IMR-90 (cell line): ENCODE data around the gene TGFBR2. TPM values are rescaled to one million over a fixed set of nuclear protein-coding genes. Genes with fewer than 3 reads are reported as not detected.

ENCODE experiments used
- ATAC-seq: fragments of 200-7000 bp; cut with Tn5 transposase; 2 replicates; pipeline ENCODE4 v1.9.1; 2020; ENCODE audit warnings: low read depth, mild to moderate bottlenecking, moderate library complexity
- BruUV-seq: library from RNA; stranded (reverse); fragments of 400-500 nt; replicated peaks from 2 replicates; lab custom pipeline; 2021; lab: Mats Ljungman, UMichigan
- CTCF ChIA-PET: fragments of 300-600 bp; formaldehyde crosslinking; extraction: SDS; loops from one replicate; lab custom pipeline; 2021; ENCODE audit warnings: antibody characterized with exemption; lab: Yijun Ruan, JAX
- POLR2A ChIA-PET: fragments of 300-600 bp; sonication (Branson Sonifier 250); formaldehyde crosslinking; loops from one replicate; lab custom pipeline; 2022; ENCODE audit warnings: antibody characterized with exemption; ENCODE audit not compliant: unreplicated experiment; lab: Charles Lee
- DNase-seq: peaks from one replicate; pipeline ENCODE4 v3.0.0; 2013
- H2AFZ ChIP-seq: replicated peaks from 2 replicates; pipeline ENCODE3; 2013; ENCODE audit warnings: low read length, mild to moderate bottlenecking; ENCODE audit not compliant: poor library complexity
- H2AK5ac ChIP-seq: 2 replicates; pipeline ENCODE4 v1.6.1; 2013; ENCODE audit warnings: low read depth, low read length, inconsistent platforms
- H2AK9ac ChIP-seq: replicated peaks from 2 replicates; pipeline ENCODE3; 2013; ENCODE audit warnings: mild to moderate bottlenecking, low read depth, low read length, moderate library complexity; ENCODE audit not compliant: poor library complexity
- H2BK120ac ChIP-seq: 2 replicates; pipeline ENCODE4 v1.6.1; 2013; ENCODE audit warnings: low read depth, low read length, inconsistent platforms
- H2BK15ac ChIP-seq: 3 replicates; pipeline ENCODE4 v1.6.1; 2013; ENCODE audit warnings: low read depth, low read length, inconsistent platforms
- H2BK20ac ChIP-seq: 2 replicates; pipeline ENCODE4 v1.6.1; 2013; ENCODE audit warnings: low read depth, mild to moderate bottlenecking, inconsistent platforms, low read length, moderate library complexity
- H2BK5ac ChIP-seq: 2 replicates; pipeline ENCODE4 v1.6.1; 2013; ENCODE audit warnings: mild to moderate bottlenecking, low read depth, low read length, inconsistent platforms; ENCODE audit not compliant: poor library complexity, severe bottlenecking
- H3K14ac ChIP-seq: replicated peaks from 2 replicates; pipeline ENCODE4 v1.6.1; 2013; ENCODE audit warnings: low read depth, low read length, inconsistent platforms
- H3K18ac ChIP-seq: 2 replicates; pipeline ENCODE4 v1.6.1; 2013; ENCODE audit warnings: low read depth, low read length, control low read depth
- H3K23ac ChIP-seq: 2 replicates; pipeline ENCODE4 v1.6.1; 2013; ENCODE audit warnings: low read depth, low read length, inconsistent platforms
- H3K27ac ChIP-seq: 2 replicates; pipeline ENCODE4 v1.5.1; 2013; ENCODE audit warnings: mild to moderate bottlenecking, control low read depth, low read length; ENCODE audit not compliant: insufficient read depth
- H3K27me3 ChIP-seq: 2 replicates; pipeline ENCODE4 v1.6.1; 2013; ENCODE audit warnings: low read length; ENCODE audit not compliant: control insufficient read depth, insufficient read depth
- H3K36me3 ChIP-seq: 2 replicates; pipeline ENCODE4 v1.6.1; 2013; ENCODE audit warnings: low read length, mixed read lengths; ENCODE audit not compliant: control insufficient read depth, insufficient read depth
- H3K4ac ChIP-seq: 2 replicates; pipeline ENCODE4 v1.6.1; 2013; ENCODE audit warnings: low read depth, low read length, inconsistent platforms
- H3K4me1 ChIP-seq: 2 replicates; pipeline ENCODE4 v1.6.1; 2013; ENCODE audit warnings: low read length, mixed read lengths; ENCODE audit not compliant: control insufficient read depth, insufficient read depth
- H3K4me2 ChIP-seq: 2 replicates; pipeline ENCODE4 v1.6.1; 2013; ENCODE audit warnings: low read depth, mild to moderate bottlenecking, control low read depth, low read length, moderate library complexity
- H3K4me3 ChIP-seq: 2 replicates; pipeline ENCODE4 v1.5.1; 2013; ENCODE audit warnings: low read depth, mild to moderate bottlenecking, control low read depth, low read length, moderate library complexity; ENCODE audit not compliant: insufficient read depth
- H3K56ac ChIP-seq: 2 replicates; pipeline ENCODE4 v1.6.1; 2013; ENCODE audit warnings: low read length, inconsistent platforms; ENCODE audit not compliant: insufficient read depth; ENCODE audit errors: extremely low read depth
- H3K79me1 ChIP-seq, 2 experiments: 2 replicates each; pipeline ENCODE4 v1.6.1; 2013; ENCODE audit warnings: low read length in 2 of 2, inconsistent platforms in 1 of 2, low read depth in 1 of 2
- H3K9ac ChIP-seq: 2 replicates; pipeline ENCODE4 v1.6.1; 2013; ENCODE audit warnings: low read depth, low read length, control low read depth
- H3K9me1 ChIP-seq: 2 replicates; pipeline ENCODE4 v1.6.1; 2013; ENCODE audit warnings: low read length, inconsistent platforms; ENCODE audit not compliant: insufficient read depth
- H3K9me3 ChIP-seq: 2 replicates; pipeline ENCODE4 v1.6.1; 2013; ENCODE audit warnings: low read length; ENCODE audit not compliant: control insufficient read depth, insufficient read depth
- H4K20me1 ChIP-seq: 2 replicates; pipeline ENCODE4 v1.6.1; 2013; ENCODE audit warnings: low read length, inconsistent platforms; ENCODE audit not compliant: insufficient read depth
- H4K5ac ChIP-seq: 2 replicates; pipeline ENCODE4 v1.6.1; 2013; ENCODE audit warnings: mild to moderate bottlenecking, low read depth, low read length, control low read depth
- H4K8ac ChIP-seq, 2 experiments: 2 replicates each; pipeline ENCODE4 v1.6.1; 2013; ENCODE audit warnings: low read depth in 2 of 2, low read length in 2 of 2, control low read depth in 1 of 2, inconsistent platforms in 1 of 2
- H4K91ac ChIP-seq: 2 replicates; pipeline ENCODE4 v1.6.1; 2013; ENCODE audit warnings: low read depth, low read length, inconsistent platforms; ENCODE audit not compliant: insufficient read depth
- BHLHE40 ChIP-seq: fragments of 150-350 bp; IDR thresholded peaks from 2 replicates; pipeline ENCODE4 v1.6.1; 2016; ENCODE audit warnings: mild to moderate bottlenecking, low read depth, low read length
- CEBPB ChIP-seq: IDR thresholded peaks from 2 replicates; pipeline ENCODE4 v1.6.1; 2012; ENCODE audit warnings: low read depth, low read length, improper control_type of control experiment
- CHD1 ChIP-seq: IDR thresholded peaks from 2 replicates; pipeline ENCODE4 v1.6.1; 2012; ENCODE audit warnings: low read depth, low read length, improper control_type of control experiment
- FOS ChIP-seq: fragments of 150-350 bp; IDR thresholded peaks from 2 replicates; pipeline ENCODE4 v1.6.1; 2016; ENCODE audit warnings: low read depth, low read length
- MAFK ChIP-seq: IDR thresholded peaks from 2 replicates; pipeline ENCODE4 v1.6.1; 2012; ENCODE audit warnings: low read depth, low read length, improper control_type of control experiment
- MXI1 ChIP-seq: IDR thresholded peaks from 2 replicates; pipeline ENCODE4 v1.6.1; 2012; ENCODE audit warnings: low read depth, mild to moderate bottlenecking, low read length, moderate library complexity, borderline replicate concordance
- NFE2L2 ChIP-seq: fragments of 150-350 bp; IDR thresholded peaks from 2 replicates; pipeline ENCODE4 v1.6.1; 2016; ENCODE audit warnings: low read depth, mild to moderate bottlenecking, low read length
- POLR2A ChIP-seq: IDR thresholded peaks from 2 replicates; pipeline ENCODE4 v1.6.1; 2012; ENCODE audit warnings: mild to moderate bottlenecking, low read depth, low read length
- RAD21 ChIP-seq: IDR thresholded peaks from 2 replicates; pipeline ENCODE4 v1.6.1; 2012; ENCODE audit warnings: low read length, improper control_type of control experiment
- RCOR1 ChIP-seq: IDR thresholded peaks from 2 replicates; pipeline ENCODE4 v1.6.1; 2012; ENCODE audit warnings: mild to moderate bottlenecking, low read length, improper control_type of control experiment; ENCODE audit not compliant: insufficient replicate concordance
- RFX5 ChIP-seq: IDR thresholded peaks from 2 replicates; pipeline ENCODE4 v1.8.0; 2012; ENCODE audit warnings: low read depth, mild to moderate bottlenecking, low read length, moderate library complexity
- SMC3 ChIP-seq: fragments of 150-350 bp; IDR thresholded peaks from 2 replicates; pipeline ENCODE4 v1.6.1; 2016; ENCODE audit warnings: low read depth, mild to moderate bottlenecking, antibody characterized with exemption, low read length, moderate library complexity
- WGBS, 2 experiments: methylation state at CpG; one replicate each; pipeline versions ENCODE4 v1.1.5 to v1.1.7; 2013; ENCODE audit warnings: missing lambda C conversion rate in 2 of 2; ENCODE audit not compliant: insufficient read length in 1 of 2; ENCODE audit errors: extremely low coverage in 2 of 2; 5-methylcytosine and 5-hydroxymethylcytosine counted together
- dilution Hi-C: fragments of 300-500 bp; cut with HindIII; formaldehyde crosslinking; loops from one replicate; pipeline ENCODE4 v1.14.3; 2018; ENCODE audit warnings: low sequenced_read_pairs; ENCODE audit not compliant: unreplicated experiment
- in situ Hi-C: fragments of 300-500 bp; cut with MboI; formaldehyde crosslinking; loops from 3 replicates; pipeline ENCODE4 v1.14.3; 2019; ENCODE audit warnings: low sequenced_read_pairs, inconsistent platforms, mixed read lengths
- intact Hi-C: fragments of 100-400 bp; cut with micrococcal nuclease; formaldehyde crosslinking; loops from 2 replicates; pipeline ENCODE4 v1.10.0; 2022
- polyA plus RNA-seq, 3 experiments: library from polyadenylated mRNA; depleted of rRNA; stranded (reverse); fragments of >200 nt; gene quantifications; 2 replicates each; pipeline ENCODE4 v1.2.3, GENCODE V29; 2012; ENCODE audit warnings: low replicate concordance in 1 of 3
- total RNA-seq: library from RNA; depleted of rRNA; stranded (reverse); fragments of >200 nt; gene quantifications from 2 replicates; pipeline ENCODE4 v1.2.3, GENCODE V29; 2012
- TF ChIP-seq, protein P1 (sequence below): fragments of 150-350 bp; IDR thresholded peaks from 2 replicates; pipeline ENCODE4 v1.6.1; 2016; ENCODE audit warnings: low read depth, mild to moderate bottlenecking, low read length, moderate library complexity, borderline replicate concordance

The TGFBR2 gene
- total and polyA plus RNA-seq, 2 of the 4 experiments (the other 2 are of a cell fraction), result 63.7 to 87.5 TPM

GRCh38 chr3:30606301-30607031, at the start of gene TGFBR2 (continued):
- TF ChIP-seq, protein P1, sequence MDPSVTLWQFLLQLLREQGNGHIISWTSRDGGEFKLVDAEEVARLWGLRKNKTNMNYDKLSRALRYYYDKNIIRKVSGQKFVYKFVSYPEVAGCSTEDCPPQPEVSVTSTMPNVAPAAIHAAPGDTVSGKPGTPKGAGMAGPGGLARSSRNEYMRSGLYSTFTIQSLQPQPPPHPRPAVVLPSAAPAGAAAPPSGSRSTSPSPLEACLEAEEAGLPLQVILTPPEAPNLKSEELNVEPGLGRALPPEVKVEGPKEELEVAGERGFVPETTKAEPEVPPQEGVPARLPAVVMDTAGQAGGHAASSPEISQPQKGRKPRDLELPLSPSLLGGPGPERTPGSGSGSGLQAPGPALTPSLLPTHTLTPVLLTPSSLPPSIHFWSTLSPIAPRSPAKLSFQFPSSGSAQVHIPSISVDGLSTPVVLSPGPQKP, result no peak
- no peak for TF ChIP-seq NFE2L2

DNA sequence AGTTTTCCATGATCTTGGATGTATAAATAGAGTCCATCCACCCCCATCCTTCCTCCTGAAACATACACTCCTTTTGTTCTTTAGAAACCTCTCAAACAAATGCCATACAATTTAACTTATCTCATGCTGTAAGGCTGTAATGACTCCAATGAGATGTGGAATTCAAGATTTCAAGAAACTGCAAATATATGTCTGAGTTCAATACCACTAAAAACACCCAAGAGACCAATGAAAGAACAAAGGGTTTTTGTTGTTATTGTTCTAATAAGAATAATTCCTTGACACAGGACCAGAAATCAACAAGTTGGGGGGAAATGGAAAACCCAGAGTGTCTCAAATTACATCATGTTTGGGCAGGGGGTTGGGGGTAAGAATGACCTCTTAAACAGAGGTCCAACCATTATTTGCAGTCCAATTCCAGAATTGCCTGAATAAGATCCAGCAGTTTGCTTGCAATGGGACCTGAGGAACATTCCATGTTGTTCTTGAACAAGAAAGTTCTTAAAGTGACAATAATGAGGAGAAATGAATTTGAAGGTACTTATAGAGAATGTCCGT, 48.6 kb upstream of the TGFBR2 start:
- Histone ChIP-seq H3K79me1 (no peaks in the 10 kb centered on the region), H3K4ac (no peak overlapping the region), H3K4me2 (no peak overlapping the region), H4K5ac (no peak overlapping the region), H2AFZ (no peak overlapping the region), H3K56ac (no peak overlapping the region), H3K14ac (no peak overlapping the region), H3K23ac (no peak overlapping the region), H2BK15ac (no peak overlapping the region), H3K9me1 (no peaks in the 10 kb centered on the region; the same call in 1 of the 2 replicates), H3K4me1 (peaks cover 2% of the 10 kb centered on the region; the same call in 1 of the 2 replicates), H4K8ac (no peak overlapping the region), H3K9me3 (no peaks in the 10 kb centered on the region), H3K27me3 (no peaks in the 10 kb centered on the region), H2BK5ac (no peak overlapping the region), H3K4me3 (no peak overlapping the region), H3K36me3 (no peaks in the 10 kb centered on the region), H3K9ac (no peak overlapping the region), H3K27ac (no peak overlapping the region), H2BK20ac (no peak overlapping the region), H4K20me1 (no peaks in the 10 kb centered on the region), H2AK5ac (no peak overlapping the region), H4K91ac (no peak overlapping the region), H3K18ac (no peak overlapping the region), H2BK120ac (no peak overlapping the region), H2AK9ac (no peak overlapping the region)
- ATAC-seq, result no peak
- intact Hi-C loops, result no loop called here
- BruUV-seq, result no TSS peak
- in situ Hi-C loops, result no loop called here
- ChIA-PET POLR2A (interaction anchor here (0.6 kb wide), 1 partner anchor 20 kb away, joined by 4 read pairs; no protein-coding TSS in a partner anchor), CTCF (no interaction called here)
- WGBS, 2 experiments, result no CpG with 5 or more reads among the region's 1 CpG
- DNase-seq, result no peak
- dilution Hi-C loops, result no loop called here
- no peak for TF ChIP-seq FOS
- no peak for TF ChIP-seq MAFK
- TF ChIP-seq RCOR1, result no peak
- TF ChIP-seq, protein P1, result no peak
- TF ChIP-seq RFX5, result no peak
- TF ChIP-seq MXI1, result no peak
- TF ChIP-seq POLR2A, result no peak
- no peak for TF ChIP-seq CHD1
- no peak for TF ChIP-seq RAD21
- TF ChIP-seq NFE2L2, result no peak
- TF ChIP-seq SMC3, result no peak
- TF ChIP-seq BHLHE40, result no peak
- no peak for TF ChIP-seq CEBPB
